ENCODE measurements around the gene CHD8.

- TF ChIP-seq CTCF (conservative IDR thresholded peaks at IDR 0.05; ENCODE audit: low read depth, low read length) (no peak), POLR2A (IDR thresholded peaks at IDR 0.05; ENCODE audit: low read depth, low read length) (no peak), MXI1 (IDR thresholded peaks at IDR 0.05; ENCODE audit: borderline replicate concordance, low read depth, low read length) (no peak), NFE2L2 (IDR thresholded peaks at IDR 0.05; ENCODE audit: low read depth, low read length) (no peak), SMC3 (IDR thresholded peaks at IDR 0.05; ENCODE audit: low read depth, low read length) (no peak), CEBPB (IDR thresholded peaks at IDR 0.05; ENCODE audit: low read depth, low read length) (no peak), USF2 (IDR thresholded peaks at IDR 0.05; ENCODE audit: low read depth, low read length) (no peak), RCOR1 (IDR thresholded peaks at IDR 0.05; ENCODE audit: insufficient replicate concordance, low read length) (no peak), RFX5 (IDR thresholded peaks at IDR 0.05; ENCODE audit: low read depth, low read length) (no peak), ELK1 (IDR thresholded peaks at IDR 0.05; ENCODE audit: borderline replicate concordance, low read depth, low read length) (no peak), MAFK (IDR thresholded peaks at IDR 0.05; ENCODE audit: low read depth, low read length) (no peak), CHD1 (IDR thresholded peaks at IDR 0.05; ENCODE audit: low read depth, low read length) (no peak), MAZ (IDR thresholded peaks at IDR 0.05; ENCODE audit: borderline replicate concordance, low read depth, low read length) (no peak), FOS (IDR thresholded peaks at IDR 0.05; ENCODE audit: low read depth, low read length) (no peak)
Measured at GRCh38 chr14:21406213-21406612, 49.7 kb downstream of the CHD8 start.

Data from IMR-90 (cell line).